ENCODE measurements around the gene LPXN.

The LPXN gene

DNA sequence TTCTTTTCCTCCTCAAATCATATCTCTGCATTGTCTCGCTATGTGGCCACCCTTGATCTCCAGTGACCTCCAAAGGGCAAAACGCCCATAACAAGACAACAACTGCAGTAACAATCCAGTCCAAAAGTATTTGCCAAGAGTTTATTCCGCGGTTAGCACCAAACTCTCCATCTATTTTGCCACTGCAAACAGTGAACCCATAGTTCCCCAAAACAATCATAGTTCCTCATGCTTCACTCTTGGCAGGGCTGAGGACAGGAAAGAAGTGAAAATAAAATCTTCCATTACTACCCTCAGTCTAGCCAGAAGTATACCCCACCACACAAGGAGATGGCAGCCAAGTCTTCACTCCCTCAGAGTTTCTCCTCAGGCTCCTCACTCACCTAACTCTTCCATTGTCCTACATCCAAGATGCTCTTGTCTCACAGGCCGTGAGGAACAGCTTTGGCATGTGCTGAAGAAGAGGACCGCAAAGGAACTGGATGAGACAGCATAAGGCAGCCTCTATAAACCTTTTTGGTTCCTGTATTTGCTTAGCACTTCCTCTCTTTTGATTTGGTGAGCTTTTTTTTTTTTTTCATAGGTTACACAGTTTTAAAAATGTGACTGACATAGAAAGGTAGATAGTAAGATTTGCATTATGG lies at the start of gene LPXN:
LPXN (minus strand) TSS at position 480 of the 644 bp plus-strand sequence; CDS start at position 396, 84 bp downstream.
- DNase-seq: peak; percentile 36

DNA sequence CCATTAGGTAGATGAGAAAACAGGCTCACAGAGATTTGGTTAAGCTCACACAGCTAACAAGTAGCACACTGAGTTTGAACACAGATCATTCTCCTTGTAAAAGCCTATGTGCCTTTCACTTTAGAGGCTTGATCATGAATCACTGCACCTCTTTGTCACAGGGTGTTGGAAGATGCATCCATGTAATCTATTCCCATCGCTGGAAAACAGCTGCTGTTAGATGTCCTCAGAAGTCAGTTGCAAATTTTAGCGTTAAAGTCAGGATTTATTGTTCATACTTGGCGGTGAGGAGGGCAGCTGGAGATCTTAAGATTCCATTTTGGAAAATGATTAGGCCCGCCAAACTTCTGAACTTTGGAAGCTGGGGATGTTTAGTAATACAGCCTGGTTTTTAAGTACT lies 49.4 kb upstream of the LPXN start:
- DNase-seq: no peak

DNA sequence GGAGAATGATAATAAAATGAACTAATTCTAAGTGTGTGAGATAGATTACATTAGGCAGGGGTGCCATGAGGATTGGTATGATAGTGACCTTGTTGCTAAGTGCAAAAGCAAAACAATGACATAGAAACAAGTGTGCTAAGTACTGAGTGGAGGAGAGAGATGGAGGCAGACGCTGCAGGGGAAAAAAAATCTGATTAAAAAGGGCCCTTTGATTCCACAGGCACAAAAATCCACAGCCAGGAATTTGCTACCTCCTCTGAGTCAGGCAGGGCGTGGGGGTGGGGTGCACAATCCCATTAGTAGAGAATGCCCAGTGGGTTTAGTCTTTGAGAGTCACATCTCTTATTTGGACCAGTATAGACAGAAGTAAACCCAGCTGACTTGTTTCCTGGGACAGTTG lies 46.7 kb upstream of the LPXN start, which contains the start of gene CNTF:
CNTF (plus strand) TSS at position 322 of the 400 bp plus-strand sequence. CDS start 88 bp downstream, outside the sequence.
- no peak for DNase-seq

DNA sequence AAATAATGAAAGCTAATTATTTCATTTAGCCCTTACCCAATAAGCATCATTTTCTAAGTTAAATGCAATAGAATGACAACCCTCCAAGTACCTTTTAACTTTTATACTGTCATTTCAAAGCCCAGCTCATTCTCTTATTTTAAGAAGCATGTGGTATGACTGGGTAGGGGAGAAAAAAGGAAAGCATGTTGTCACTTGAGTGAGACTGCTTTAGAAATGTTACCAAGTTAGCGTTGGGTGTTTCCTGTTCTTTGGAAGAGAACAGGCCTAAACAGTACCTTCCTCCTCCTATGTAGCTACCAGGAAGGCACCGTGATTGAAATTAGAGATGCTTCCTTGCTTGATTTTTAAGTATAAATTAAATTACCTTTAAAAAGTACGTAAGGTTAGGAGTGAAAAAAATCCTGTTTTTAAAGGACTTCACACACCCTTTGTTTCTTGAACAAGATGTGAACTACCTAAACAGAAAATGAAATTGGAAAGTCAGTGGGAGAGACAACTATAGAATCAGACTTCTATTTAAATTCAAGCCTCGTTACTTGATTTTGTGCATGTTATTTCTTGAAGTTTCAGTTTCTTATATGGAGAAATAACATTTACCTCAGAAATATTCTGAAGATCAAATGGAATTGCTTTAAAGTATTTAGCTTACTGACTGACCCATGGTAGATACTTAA lies 46.1 kb upstream of the LPXN start:
- DNase-seq: no peak

DNA sequence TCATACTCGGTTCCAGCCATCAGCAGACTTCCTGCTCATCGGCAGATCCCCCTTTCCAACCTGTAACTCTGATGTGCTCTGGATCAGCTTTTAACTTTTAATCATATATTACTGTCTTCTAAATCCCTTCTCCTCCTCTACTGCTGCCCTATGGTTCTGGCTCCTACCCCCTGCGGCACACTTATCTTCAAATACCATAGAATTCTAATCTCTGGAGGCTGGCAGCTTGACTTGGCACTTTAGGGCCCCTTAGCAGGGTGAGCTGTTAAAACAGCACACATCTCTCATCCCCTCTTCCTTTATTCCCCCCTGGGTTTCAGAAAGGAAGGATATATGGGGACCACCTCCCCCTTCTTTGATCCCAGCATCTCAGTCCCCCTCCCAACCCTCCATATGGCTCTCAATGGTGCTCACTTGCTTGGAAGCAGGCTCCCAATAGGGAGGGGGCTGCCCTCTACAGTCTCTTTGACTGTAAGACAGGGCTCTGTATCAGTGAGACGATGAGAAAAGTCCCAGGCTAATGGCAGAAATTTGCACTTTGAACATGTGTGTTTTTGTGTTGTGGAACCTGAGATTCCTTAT lies 42.4 kb upstream of the LPXN start:
- no peak for DNase-seq

- DNase-seq: no peak
These were observed 40.9 kb upstream of the LPXN start for GRCh38 chr11:58616594-58616993.

DNA sequence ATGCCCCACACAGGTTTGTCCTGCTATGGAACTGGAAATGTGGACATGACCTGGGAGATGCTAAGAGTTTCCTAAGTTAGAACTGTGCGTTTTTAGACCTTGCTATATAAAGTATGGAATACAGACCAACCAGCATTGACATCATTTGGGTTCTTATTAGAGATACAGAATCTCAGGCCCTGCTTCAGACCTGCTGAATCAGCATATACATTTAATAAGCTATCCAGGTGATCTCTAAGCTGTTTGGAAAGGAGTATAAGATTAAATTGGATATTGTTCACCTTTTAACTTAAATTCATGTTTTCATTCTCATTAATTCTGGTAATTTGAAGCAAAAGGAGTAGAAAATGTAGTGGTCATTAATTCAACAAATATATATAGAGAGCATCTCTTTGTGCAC lies 39.9 kb upstream of the LPXN start:
- DNase-seq: no peak

DNA sequence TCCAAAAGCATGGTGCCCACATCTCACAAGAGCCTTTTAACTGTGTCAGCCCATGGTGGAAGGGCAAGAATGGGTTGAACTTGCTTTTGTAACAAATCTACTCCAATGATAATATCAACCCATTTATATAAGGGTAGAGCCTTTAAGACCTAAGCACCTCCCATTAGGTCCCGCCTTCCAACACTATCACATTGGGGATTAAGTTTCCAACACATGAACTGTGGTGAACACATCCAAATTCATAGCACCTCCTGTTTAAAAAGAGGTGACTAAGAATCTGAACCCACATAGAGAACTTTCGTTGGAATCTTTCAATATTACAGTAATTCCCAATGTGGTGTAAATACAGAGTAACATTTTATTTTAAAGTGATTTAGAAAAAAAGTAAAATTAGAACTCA lies 37.6 kb upstream of the LPXN start:
- no peak for DNase-seq

DNA sequence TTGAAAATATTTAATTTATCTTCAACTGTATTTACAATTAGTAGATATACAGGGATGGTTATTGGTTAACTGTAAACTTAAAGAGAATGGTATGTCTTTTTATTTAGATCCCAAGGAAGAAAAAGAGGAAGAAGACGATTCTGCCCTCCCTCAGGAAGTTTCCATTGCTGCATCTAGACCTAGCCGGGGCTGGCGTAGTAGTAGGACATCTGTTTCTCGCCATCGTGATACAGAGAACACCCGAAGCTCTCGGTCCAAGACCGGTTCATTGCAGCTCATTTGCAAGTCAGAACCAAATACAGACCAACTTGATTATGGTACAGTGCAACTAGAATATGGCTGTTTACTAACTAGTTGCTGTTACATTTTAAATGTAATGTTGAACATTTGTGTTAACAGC lies 34.1 kb upstream of the LPXN start:
- DNase-seq: no peak

- DNase-seq: no peak
These were observed 32.7 kb upstream of the LPXN start for GRCh38 chr11:58608331-58608730.

GRCh38 chr11:58606930-58607714 lies 31.5 kb upstream of the LPXN start:
- no peak for DNase-seq

DNA sequence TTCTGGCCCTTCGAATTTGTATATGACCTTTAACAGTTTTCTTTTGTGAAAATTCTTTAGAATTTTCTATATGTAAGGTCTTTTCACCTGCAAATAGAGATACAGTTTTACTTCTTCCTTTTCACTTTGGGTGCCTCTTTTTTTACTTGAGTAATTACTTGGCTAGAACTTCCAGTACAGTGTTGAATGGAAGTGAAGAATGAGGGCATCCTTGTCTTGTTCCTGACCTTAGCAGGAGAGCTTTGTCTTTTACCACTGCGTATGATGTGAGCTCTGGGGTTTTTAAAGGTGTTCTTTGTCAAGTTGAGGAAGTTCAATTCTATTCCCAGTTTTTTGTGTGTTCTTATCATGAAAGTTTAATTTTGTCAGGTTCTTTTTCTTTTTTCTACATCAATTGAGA lies 24.9 kb upstream of the LPXN start:
- DNase-seq: no peak

- no peak for DNase-seq
These were observed 22.0 kb upstream of the LPXN start for GRCh38 chr11:58597486-58598144.

- DNase-seq: no peak
These were observed 21.0 kb upstream of the LPXN start for GRCh38 chr11:58596621-58597020.

DNA sequence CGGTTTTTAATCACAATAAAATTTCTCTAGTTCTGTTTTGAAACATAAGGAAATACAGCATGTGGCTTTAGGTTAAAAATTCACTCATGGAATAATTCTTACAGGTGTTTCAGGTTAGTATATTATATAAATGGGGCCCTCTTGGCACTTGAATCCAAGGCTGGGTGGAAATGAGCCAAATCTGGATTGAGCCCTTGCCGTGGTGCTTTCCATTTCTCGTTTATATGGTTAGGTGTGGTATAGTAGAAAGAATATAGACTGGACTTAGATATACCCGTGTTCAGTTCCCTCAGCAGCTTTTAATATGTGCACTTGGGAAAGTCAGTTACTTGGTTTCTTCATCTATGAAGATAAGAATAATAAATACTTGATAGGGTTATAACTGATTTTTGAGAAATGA lies 19.2 kb upstream of the LPXN start:
- no peak for DNase-seq

DNA sequence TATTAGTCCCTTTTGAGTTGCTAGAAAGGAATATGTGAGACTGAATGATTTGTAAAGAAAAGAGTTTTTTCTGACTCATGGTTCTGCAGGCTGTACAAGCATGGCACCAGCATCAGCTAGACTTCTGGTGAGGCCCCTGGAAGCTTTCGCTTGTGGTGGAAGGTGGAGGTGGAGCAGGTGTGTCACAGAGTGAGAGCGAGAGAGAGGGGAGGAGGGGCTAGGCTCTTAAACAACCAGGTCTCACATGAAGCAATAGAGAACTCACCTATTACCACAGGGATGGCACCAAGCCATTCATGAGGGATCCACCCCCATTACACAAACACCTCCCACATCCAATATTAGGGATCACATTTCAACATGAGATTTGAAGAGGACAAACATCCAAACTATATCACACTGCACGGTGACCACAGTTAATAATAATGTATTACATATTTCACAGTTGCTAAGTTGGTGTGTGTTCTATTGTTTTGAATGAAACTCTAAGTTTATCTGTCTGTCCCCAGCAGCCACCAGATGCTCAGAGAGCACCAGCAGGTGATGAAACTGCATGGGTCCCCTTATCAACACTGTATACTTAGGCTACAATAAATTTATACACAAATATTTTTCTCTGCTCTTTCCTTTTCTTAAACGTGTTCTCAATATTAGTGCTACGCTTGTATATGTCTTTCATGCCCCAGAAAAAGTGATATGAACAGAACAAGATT lies 17.3 kb upstream of the LPXN start:
- DNase-seq: peak; percentile 56

DNA sequence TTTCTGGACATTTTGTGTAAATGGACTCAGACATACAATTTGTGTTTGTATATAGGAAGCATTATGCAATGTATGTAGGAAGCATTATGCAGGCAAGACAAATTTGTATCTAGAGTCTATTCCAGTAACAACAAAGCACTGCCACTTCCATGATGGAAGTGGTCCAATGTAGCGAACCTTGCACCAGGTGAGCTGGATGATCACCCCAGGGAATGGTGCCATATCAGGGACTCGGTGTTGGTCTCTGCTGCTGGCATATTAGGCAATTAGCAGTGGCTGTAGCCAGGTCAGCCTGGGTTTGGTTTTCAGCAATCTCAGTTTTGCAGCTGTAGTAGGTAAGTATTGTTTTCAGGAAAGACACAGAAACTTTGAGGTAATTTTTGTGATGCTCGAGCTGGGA lies 16.0 kb upstream of the LPXN start:
- no peak for DNase-seq

DNA sequence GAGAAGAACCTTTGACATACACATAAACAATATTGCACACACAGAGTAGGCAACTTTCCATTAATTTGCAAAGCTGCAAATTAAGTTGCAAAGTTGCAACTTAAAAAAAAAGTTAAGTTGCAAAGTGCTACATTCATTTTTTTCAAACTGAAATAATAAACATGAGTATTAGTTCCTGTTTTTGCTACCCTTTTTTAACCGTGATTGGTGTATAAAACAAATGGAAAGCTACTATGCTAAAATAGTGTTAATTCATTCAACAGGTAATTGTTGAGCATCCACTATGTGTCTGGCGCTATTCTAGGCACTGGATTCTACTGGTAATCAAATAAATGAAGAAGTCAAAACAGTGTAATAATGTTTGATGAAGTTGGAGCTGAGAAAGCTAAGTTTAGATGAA lies 11.3 kb upstream of the LPXN start:
- DNase-seq: no peak

DNA sequence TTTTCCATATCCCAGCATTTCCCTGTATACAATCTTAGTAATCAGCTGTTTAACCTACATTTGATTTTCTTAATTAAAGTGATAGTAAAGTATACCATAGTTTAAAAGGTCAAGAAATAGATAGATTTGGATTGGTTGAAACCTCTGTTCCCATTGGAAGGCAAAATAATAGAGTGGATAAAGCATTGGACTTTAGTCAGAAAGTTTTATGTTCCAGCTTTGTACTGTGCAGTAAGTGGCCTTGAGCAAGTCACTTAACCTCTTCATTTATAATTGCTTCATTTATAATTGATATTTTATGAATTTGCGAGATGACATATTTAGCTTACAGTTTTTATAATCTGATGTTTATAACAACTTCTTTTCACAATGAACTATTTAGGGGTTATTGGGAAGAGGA lies 6.8 kb upstream of the LPXN start:
- DNase-seq: no peak

DNA sequence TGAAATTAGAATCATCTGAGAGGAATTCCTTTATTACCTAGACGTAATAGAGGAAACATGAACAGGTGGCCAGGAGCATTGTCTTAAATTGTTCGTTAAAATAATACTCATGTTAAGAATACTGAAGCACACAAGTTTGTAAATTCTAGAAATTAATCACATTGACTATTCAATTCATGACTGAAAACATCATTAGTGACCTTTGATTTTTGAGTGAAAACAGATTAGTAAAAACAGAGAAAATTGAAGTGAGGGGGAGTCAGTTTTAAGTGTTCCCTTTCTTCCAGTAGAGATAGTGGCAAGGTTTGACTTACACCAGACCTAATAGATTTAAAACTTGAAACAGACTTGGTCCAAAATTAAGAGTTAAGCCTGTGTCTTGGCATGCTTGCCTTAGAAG lies 4.7 kb upstream of the LPXN start:
- no peak for DNase-seq

DNA sequence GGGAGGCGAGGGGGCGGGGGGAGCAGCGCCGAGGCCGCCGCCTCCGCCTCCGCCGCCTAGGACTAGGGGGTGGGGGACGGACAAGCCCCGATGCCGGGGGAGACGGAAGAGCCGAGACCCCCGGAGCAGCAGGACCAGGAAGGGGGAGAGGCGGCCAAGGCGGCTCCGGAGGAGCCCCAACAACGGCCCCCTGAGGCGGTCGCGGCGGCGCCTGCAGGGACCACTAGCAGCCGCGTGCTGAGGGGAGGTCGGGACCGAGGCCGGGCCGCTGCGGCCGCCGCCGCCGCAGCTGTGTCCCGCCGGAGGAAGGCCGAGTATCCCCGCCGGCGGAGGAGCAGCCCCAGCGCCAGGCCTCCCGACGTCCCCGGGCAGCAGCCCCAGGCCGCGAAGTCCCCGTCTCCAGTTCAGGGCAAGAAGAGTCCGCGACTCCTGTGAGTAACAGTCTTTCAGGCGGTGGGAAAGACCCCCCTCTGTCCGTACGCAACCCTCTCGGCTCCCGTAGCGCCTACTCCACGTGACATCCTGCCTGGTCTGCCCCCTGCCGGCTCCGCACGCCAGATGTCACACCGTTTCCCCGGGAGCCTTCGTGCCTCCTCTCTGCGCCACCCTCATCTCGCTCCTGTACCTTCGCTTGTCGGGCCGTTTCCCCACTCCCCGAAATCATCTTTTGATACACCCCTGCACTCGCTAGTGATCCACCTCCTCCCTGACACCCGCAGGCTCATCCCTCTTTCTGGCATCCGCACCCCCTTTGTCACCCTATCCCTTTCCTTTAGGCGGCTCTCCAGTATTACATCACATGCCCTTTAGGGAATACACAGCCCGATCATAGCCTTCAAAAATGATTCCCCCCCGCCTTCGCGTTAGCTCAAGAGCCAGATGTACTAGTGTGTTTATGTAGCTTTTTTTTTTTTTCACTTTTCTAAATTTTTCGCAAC lies 3.8 kb upstream of the LPXN start:
- peak; percentile 91 for DNase-seq

All from stimulated activated CD4-positive, alpha-beta T cell treated with anti-CD3 and anti-CD28 coated beads, Interleukin-12 subunit alpha, Interleukin-12 subunit beta, amount 100 ng/mL, for 4 hours (primary cell).